HCT116 (cell line): ENCODE measurements around the gene ATP13A2. TPM values are rescaled to one million over a fixed set of nuclear protein-coding genes. Genes with fewer than 3 reads are reported as not detected.

Experiments used
- ATAC-seq: fragments of 200-7000 bp; cut with Tn5 transposase; 2 replicates; pipeline ENCODE4 v1.9.1; 2020; ENCODE audit warnings: mild to moderate bottlenecking, moderate library complexity
- BruUV-seq: library from RNA; stranded (reverse); fragments of 400-500 nt; replicated peaks from 2 replicates; lab custom pipeline; 2021; lab: Mats Ljungman, UMichigan
- CTCF ChIA-PET: fragments of 300-600 bp; sonication (Branson Sonifier 250); formaldehyde crosslinking; loops from one replicate; lab custom pipeline; 2021; ENCODE audit warnings: antibody characterized with exemption; lab: Charles Lee
- POLR2A ChIA-PET: fragments of 300-600, 350-600 bp; sonication (Branson Sonifier 250); formaldehyde crosslinking; loops from one replicate; lab custom pipeline; 2021; ENCODE audit warnings: antibody characterized with exemption; lab: Charles Lee
- RAD21 ChIA-PET, 2 experiments: fragments of 300-600 bp; sonication (Branson Sonifier 250); formaldehyde crosslinking; loops; one replicate each; lab custom pipeline; 2023; ENCODE audit warnings: low total read pairs in 2 of 2; ENCODE audit not compliant: uncharacterized antibody in 2 of 2, unreplicated experiment in 2 of 2, low non-redundant PET in 1 of 2; lab: Charles Lee
- DNase-seq: peaks from one replicate; pipeline ENCODE4 v3.0.0-alpha.2; 2010; ENCODE audit warnings: low read depth, low spot score
- H2AFZ ChIP-seq: fragments of 200-600 bp; shearing (Covaris generic), sonication (generic); 2 replicates; pipeline ENCODE4 v1.6.1; 2017; ENCODE audit warnings: low read depth, mixed run types, mixed read lengths, antibody characterized with exemption, low read length; ENCODE audit not compliant: poor library complexity, severe bottlenecking
- H3K27ac ChIP-seq: 2 replicates; pipeline ENCODE4 v1.5.1; 2012; ENCODE audit warnings: low read depth, low read length
- H3K27me3 ChIP-seq: fragments of 200-600 bp; sonication (generic); 2 replicates; pipeline ENCODE4 v1.6.1; 2016; ENCODE audit warnings: mixed run types, low read length, mixed read lengths; ENCODE audit not compliant: insufficient read depth
- H3K36me3 ChIP-seq, 2 experiments: fragments of 200-500 bp in 1 of 2; fragments of 200-600 bp in 1 of 2; sonication (Bioruptor generic) in 1 of 2; sonication (generic) in 1 of 2; 2 replicates each; pipeline versions ENCODE4 v1.5.1 to v1.6.1; 2014 to 2016; ENCODE audit warnings: low read length in 2 of 2, inconsistent platforms in 1 of 2, mixed read lengths in 1 of 2, mixed run types in 1 of 2; ENCODE audit not compliant: insufficient read depth in 2 of 2, control insufficient read depth in 1 of 2
- H3K4me1 ChIP-seq, 2 experiments: fragments of 200-600 bp in 1 of 2; sonication (generic) in 1 of 2; 2 replicates each; pipeline versions ENCODE4 v1.5.1 to v1.6.1; 2012 to 2017; ENCODE audit warnings: low read length in 2 of 2, inconsistent platforms in 1 of 2, mild to moderate bottlenecking in 1 of 2, mixed read lengths in 1 of 2, mixed run types in 1 of 2, moderate library complexity in 1 of 2; ENCODE audit not compliant: insufficient read depth in 2 of 2, control insufficient read depth in 1 of 2
- H3K4me2 ChIP-seq: fragments of 200-600 bp; sonication (generic); 2 replicates; pipeline ENCODE4 v1.6.1; 2017; ENCODE audit warnings: mixed run types, low read length, mixed read lengths
- H3K4me3 ChIP-seq, 2 experiments: fragments of 200-600 bp in 1 of 2; sonication (generic) in 1 of 2; replicated peaks in 1 of 2; 2 replicates each; pipeline ENCODE4 v1.5.1; 2011 to 2016; ENCODE audit warnings: low read length in 2 of 2, control low read depth in 1 of 2, low read depth in 1 of 2, mild to moderate bottlenecking in 1 of 2, mixed read lengths in 1 of 2, mixed run types in 1 of 2
- H3K79me2 ChIP-seq: fragments of 200-600 bp; sonication (generic); 2 replicates; pipeline ENCODE4 v1.6.1; 2017; ENCODE audit warnings: mild to moderate bottlenecking, mixed run types, low read length, moderate library complexity, mixed read lengths; ENCODE audit not compliant: insufficient read depth
- H3K9ac ChIP-seq: fragments of 200-600 bp; sonication (generic); 2 replicates; pipeline ENCODE4 v1.6.1; 2016; ENCODE audit warnings: low read length, mixed read lengths
- H3K9me2 ChIP-seq: fragments of 200-600 bp; sonication (generic), shearing (Covaris generic); 2 replicates; pipeline ENCODE4 v1.6.1; 2017; ENCODE audit warnings: mixed run types, mild to moderate bottlenecking, moderate library complexity; ENCODE audit not compliant: insufficient read depth
- H3K9me3 ChIP-seq, 2 experiments: fragments of 200-500 bp in 1 of 2; fragments of 200-600 bp in 1 of 2; sonication (Bioruptor generic) in 1 of 2; sonication (generic) in 1 of 2; 2 replicates each; pipeline ENCODE4 v1.6.1; 2014 to 2017; ENCODE audit warnings: low read length in 2 of 2, mixed read lengths in 2 of 2, inconsistent platforms in 1 of 2, low read depth in 1 of 2, mild to moderate bottlenecking in 1 of 2, mixed run types in 1 of 2, moderate library complexity in 1 of 2; ENCODE audit not compliant: control insufficient read depth in 1 of 2, insufficient read depth in 1 of 2
- H4K20me1 ChIP-seq: fragments of 200-600 bp; sonication (generic), shearing (Covaris generic); 2 replicates; pipeline ENCODE4 v1.6.1; 2017; ENCODE audit warnings: mixed run types, mild to moderate bottlenecking, moderate library complexity; ENCODE audit not compliant: insufficient read depth
- ATF3 ChIP-seq: IDR thresholded peaks from 2 replicates; pipeline ENCODE4 v1.6.1; 2012
- CEBPB ChIP-seq: IDR thresholded peaks from 2 replicates; pipeline ENCODE4 v1.6.1; 2012; ENCODE audit warnings: low read depth
- ELF1 ChIP-seq: IDR thresholded peaks from 2 replicates; pipeline ENCODE4 v1.6.1; 2012; ENCODE audit warnings: low read depth, borderline replicate concordance
- JUND ChIP-seq: IDR thresholded peaks from 2 replicates; pipeline ENCODE4 v1.6.1; 2012
- POLR2A ChIP-seq: IDR thresholded peaks from 2 replicates; pipeline ENCODE4 v1.7.0; 2011; ENCODE audit warnings: borderline replicate concordance; ENCODE audit not compliant: insufficient read depth, insufficient read length; ENCODE audit errors: extremely low read depth
- RAD21 ChIP-seq: IDR thresholded peaks from 2 replicates; pipeline ENCODE4 v1.6.1; 2012; ENCODE audit warnings: low read depth, mild to moderate bottlenecking
- REST ChIP-seq: IDR thresholded peaks from 2 replicates; pipeline ENCODE4 v1.6.1; 2012; ENCODE audit warnings: low read depth
- SP1 ChIP-seq: IDR thresholded peaks from 2 replicates; pipeline ENCODE4 v1.6.1; 2012; ENCODE audit warnings: low read depth
- TCF7L2 ChIP-seq: IDR thresholded peaks from 2 replicates; pipeline ENCODE4 v1.7.0; 2011; ENCODE audit warnings: borderline replicate concordance, inconsistent platforms; ENCODE audit not compliant: insufficient read depth, insufficient read length; ENCODE audit errors: extremely low read depth
- YY1 ChIP-seq: IDR thresholded peaks from 2 replicates; pipeline ENCODE4 v1.6.1; 2011; ENCODE audit warnings: low read length, low read depth, moderate library complexity, mild to moderate bottlenecking; ENCODE audit not compliant: insufficient replicate concordance; ENCODE audit errors: extremely low read depth
- intact Hi-C: fragments of 100-400 bp; cut with micrococcal nuclease; formaldehyde crosslinking; loops from 2 replicates; pipeline ENCODE4 v1.10.0; 2022
- total RNA-seq: library from RNA; stranded (reverse); gene quantifications from one replicate; pipeline ENCODE4 v1.2.1, GENCODE V29; 2021; ENCODE audit not compliant: unreplicated experiment

Gene ATP13A2
- total RNA-seq, 1 experiment from 2014 or later = 60.5 TPM

- H3K27me3 ChIP-seq = no peaks in the 10 kb centered on the region
- ChIA-PET POLR2A (no interaction called here), CTCF (no interaction called here), RAD21 (no interaction called here)
- H3K4me1 ChIP-seq = no peaks in the 10 kb centered on the region
- intact Hi-C loops = no loop called here
- H4K20me1 ChIP-seq = no peaks in the 10 kb centered on the region
- no peaks in the 10 kb centered on the region; a peak in 1 of 4 replicates for H3K36me3 ChIP-seq
- H3K79me2 ChIP-seq = no peaks in the 10 kb centered on the region
- no peak for DNase-seq
- no peak for ATAC-seq
- no peak overlapping the region for H3K9ac ChIP-seq
- H3K4me3 ChIP-seq = no peak overlapping the region
- H2AFZ ChIP-seq = no peak overlapping the region
- no peaks in the 10 kb centered on the region for H3K9me2 ChIP-seq
- no peak overlapping the region for H3K27ac ChIP-seq
- no peaks in the 10 kb centered on the region for H3K9me3 ChIP-seq
- no TSS peak for BruUV-seq
- no peak overlapping the region for H3K4me2 ChIP-seq
- no peak for TF ChIP-seq CEBPB
- TF ChIP-seq POLR2A = no peak
- TF ChIP-seq TCF7L2 = no peak
- no peak for TF ChIP-seq RAD21
- TF ChIP-seq ELF1 = no peak
- no peak for TF ChIP-seq REST
- TF ChIP-seq YY1 = no peak
- TF ChIP-seq SP1 = no peak
- no peak for TF ChIP-seq JUND
- no peak for TF ChIP-seq ATF3
Measured at GRCh38 chr1:16992675-16993074, 19.1 kb downstream of the ATP13A2 start.
